ENCODE data around the gene MRPL22.

MRPL22 gene

DNA sequence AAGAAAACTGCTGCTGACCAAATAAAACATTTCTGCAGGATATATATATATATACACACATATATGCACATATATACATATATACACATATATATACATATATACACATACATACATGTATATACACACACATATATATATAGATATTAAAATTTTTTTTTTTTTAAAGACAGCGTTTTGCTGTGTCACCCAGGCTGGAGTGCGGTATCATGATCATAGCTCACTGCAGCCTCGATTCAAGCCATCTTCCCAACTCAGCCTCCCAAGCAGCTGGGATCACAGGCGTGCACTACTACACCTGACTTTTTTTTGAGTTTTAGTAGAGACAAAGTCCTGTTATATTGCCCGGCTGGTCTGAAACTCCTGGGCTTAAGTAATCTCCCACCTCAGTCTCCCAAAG, 2.7 kb downstream of the MRPL22 start:
- no peaks in the 10 kb centered on the region for H3K9me3 ChIP-seq (ENCODE audit: control insufficient read depth, insufficient read depth, low read depth, low read length)
- H3K4me3 ChIP-seq (ENCODE audit: low read depth, low read length), result no peak overlapping the region
- H3K27me3 ChIP-seq (ENCODE audit: control insufficient read depth, insufficient read depth, low read length), result no peaks in the 10 kb centered on the region
- no peak overlapping the region for H3K27ac ChIP-seq (ENCODE audit: low read depth, low read length)
- no peaks in the 10 kb centered on the region for H3K4me1 ChIP-seq (ENCODE audit: control insufficient read depth, insufficient read depth, low read length)
- no peak overlapping the region for H3K9ac ChIP-seq (ENCODE audit: low read length)
- H3K36me3 ChIP-seq (ENCODE audit: control insufficient read depth, insufficient read depth, low read length), result peaks cover 8% of the 10 kb centered on the region; the same call in 1 of the 2 replicates

- Histone ChIP-seq H3K9ac (ENCODE audit: low read length) (no peak overlapping the region), H3K4me1 (ENCODE audit: control insufficient read depth, insufficient read depth, low read length) (no peaks in the 10 kb centered on the region), H3K4me3 (ENCODE audit: low read depth, low read length) (no peak overlapping the region), H3K9me3 (ENCODE audit: control insufficient read depth, insufficient read depth, low read depth, low read length) (no peaks in the 10 kb centered on the region), H3K27me3 (ENCODE audit: control insufficient read depth, insufficient read depth, low read length) (no peaks in the 10 kb centered on the region), H3K36me3 (ENCODE audit: control insufficient read depth, insufficient read depth, low read length) (peaks cover 8% of the 10 kb centered on the region; the same call in 1 of the 2 replicates), H3K27ac (ENCODE audit: low read depth, low read length) (no peak overlapping the region)
These were observed 3.8 kb downstream of the MRPL22 start for GRCh38 chr5:154944716-154945115.

GRCh38 chr5:154945695-154946301, 4.9 kb downstream of the MRPL22 start:
- H3K36me3 ChIP-seq (ENCODE audit: control insufficient read depth, insufficient read depth, low read length), result peaks cover 8% of the 10 kb centered on the region; the same call in 1 of the 2 replicates
- H3K27me3 ChIP-seq (ENCODE audit: control insufficient read depth, insufficient read depth, low read length), result no peaks in the 10 kb centered on the region
- no peaks in the 10 kb centered on the region for H3K4me1 ChIP-seq (ENCODE audit: control insufficient read depth, insufficient read depth, low read length)
- H3K27ac ChIP-seq (ENCODE audit: low read depth, low read length), result no peak overlapping the region
- H3K9ac ChIP-seq (ENCODE audit: low read length), result no peak overlapping the region
- H3K4me3 ChIP-seq (ENCODE audit: low read depth, low read length), result no peak overlapping the region
- no peaks in the 10 kb centered on the region for H3K9me3 ChIP-seq (ENCODE audit: control insufficient read depth, insufficient read depth, low read depth, low read length)

DNA sequence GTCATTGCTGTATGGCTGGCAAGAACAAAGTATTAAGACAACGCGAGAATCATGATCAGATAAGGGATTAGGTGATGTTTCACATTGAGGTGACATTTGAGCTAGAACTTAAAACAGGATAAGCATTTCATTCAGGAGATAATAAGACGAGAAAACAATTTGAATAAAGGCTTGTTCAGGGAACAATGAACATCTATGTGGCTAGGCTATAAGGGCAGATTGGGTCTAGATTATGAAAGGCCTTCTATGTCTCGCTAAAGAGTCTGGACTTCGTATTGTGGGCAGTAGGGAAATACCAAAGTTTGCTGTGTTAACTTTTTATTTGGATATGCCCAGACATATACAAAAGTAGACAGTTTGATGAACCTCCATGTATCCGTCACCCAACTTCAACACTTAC, 6.9 kb downstream of the MRPL22 start:
- Histone ChIP-seq H3K9me3 (ENCODE audit: control insufficient read depth, insufficient read depth, low read depth, low read length) (no peaks in the 10 kb centered on the region), H3K9ac (ENCODE audit: low read length) (no peak overlapping the region), H3K27me3 (ENCODE audit: control insufficient read depth, insufficient read depth, low read length) (no peaks in the 10 kb centered on the region), H3K27ac (ENCODE audit: low read depth, low read length) (no peak overlapping the region), H3K4me1 (ENCODE audit: control insufficient read depth, insufficient read depth, low read length) (no peaks in the 10 kb centered on the region), H3K36me3 (ENCODE audit: control insufficient read depth, insufficient read depth, low read length) (peaks cover 8% of the 10 kb centered on the region; the same call in 1 of the 2 replicates), H3K4me3 (ENCODE audit: low read depth, low read length) (no peak overlapping the region)

- no peak overlapping the region for H3K27ac ChIP-seq (ENCODE audit: low read depth, low read length)
- H3K9me3 ChIP-seq (ENCODE audit: control insufficient read depth, insufficient read depth, low read depth, low read length), result no peaks in the 10 kb centered on the region
- H3K36me3 ChIP-seq (ENCODE audit: control insufficient read depth, insufficient read depth, low read length), result peaks cover 8% of the 10 kb centered on the region; the same call in 1 of the 2 replicates
- no peak overlapping the region for H3K4me3 ChIP-seq (ENCODE audit: low read depth, low read length)
- no peak overlapping the region for H3K9ac ChIP-seq (ENCODE audit: low read length)
- H3K4me1 ChIP-seq (ENCODE audit: control insufficient read depth, insufficient read depth, low read length), result no peaks in the 10 kb centered on the region
- no peaks in the 10 kb centered on the region for H3K27me3 ChIP-seq (ENCODE audit: control insufficient read depth, insufficient read depth, low read length)
These were observed 7.4 kb downstream of the MRPL22 start for GRCh38 chr5:154948313-154948712.

DNA sequence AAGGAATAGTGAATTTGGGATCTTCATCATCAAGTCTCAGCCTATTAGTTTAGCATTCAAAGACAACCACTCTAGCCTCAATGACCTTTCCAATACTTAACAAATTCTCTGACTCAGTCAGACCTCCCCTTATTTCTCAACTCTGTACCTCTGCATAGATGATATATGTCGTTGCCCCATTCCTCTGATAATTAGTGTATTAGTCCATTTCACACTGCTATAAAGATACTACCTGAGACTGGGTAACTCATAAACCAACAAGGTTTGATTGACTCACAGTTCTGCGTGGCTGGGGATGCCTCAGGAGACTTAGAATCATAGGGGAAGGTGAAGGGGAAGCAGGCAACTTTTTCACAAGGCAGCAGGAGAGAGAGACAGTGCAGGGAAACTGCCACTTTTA, 8.9 kb downstream of the MRPL22 start:
- H3K27me3 ChIP-seq (ENCODE audit: control insufficient read depth, insufficient read depth, low read length), result no peaks in the 10 kb centered on the region
- H3K9ac ChIP-seq (ENCODE audit: low read length), result no peak overlapping the region
- no peak overlapping the region for H3K27ac ChIP-seq (ENCODE audit: low read depth, low read length)
- H3K9me3 ChIP-seq (ENCODE audit: control insufficient read depth, insufficient read depth, low read depth, low read length), result no peaks in the 10 kb centered on the region
- H3K36me3 ChIP-seq (ENCODE audit: control insufficient read depth, insufficient read depth, low read length), result peaks cover 8% of the 10 kb centered on the region; the same call in 1 of the 2 replicates
- no peaks in the 10 kb centered on the region for H3K4me1 ChIP-seq (ENCODE audit: control insufficient read depth, insufficient read depth, low read length)
- H3K4me3 ChIP-seq (ENCODE audit: low read depth, low read length), result no peak overlapping the region

DNA sequence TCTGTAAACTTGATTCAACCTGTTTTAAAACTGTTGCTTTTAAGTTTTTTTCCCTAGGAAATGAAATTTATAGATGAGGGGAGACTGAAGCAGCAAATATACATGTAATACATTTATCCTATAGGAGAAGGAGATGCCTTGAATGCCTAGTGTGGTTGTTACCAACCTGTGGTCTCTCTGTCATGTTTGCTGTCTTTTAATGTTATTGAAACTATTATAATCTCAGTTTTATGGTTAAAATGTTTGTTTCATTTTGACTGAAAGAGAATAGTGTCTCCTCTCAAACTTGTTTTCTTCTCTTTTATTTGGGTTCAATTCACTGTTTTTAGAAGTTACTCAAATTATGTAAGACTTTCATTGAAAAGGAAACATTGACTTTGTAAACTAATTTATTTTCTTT, 15.8 kb downstream of the MRPL22 start:
- Histone ChIP-seq H3K4me3 (ENCODE audit: low read depth, low read length) (no peak overlapping the region), H3K9ac (ENCODE audit: low read length) (no peak overlapping the region), H3K4me1 (ENCODE audit: control insufficient read depth, insufficient read depth, low read length) (no peaks in the 10 kb centered on the region), H3K27ac (ENCODE audit: low read depth, low read length) (no peak overlapping the region), H3K27me3 (ENCODE audit: control insufficient read depth, insufficient read depth, low read length) (no peaks in the 10 kb centered on the region), H3K9me3 (ENCODE audit: control insufficient read depth, insufficient read depth, low read depth, low read length) (no peaks in the 10 kb centered on the region), H3K36me3 (ENCODE audit: control insufficient read depth, insufficient read depth, low read length) (peaks cover 36% of the 10 kb centered on the region)

DNA sequence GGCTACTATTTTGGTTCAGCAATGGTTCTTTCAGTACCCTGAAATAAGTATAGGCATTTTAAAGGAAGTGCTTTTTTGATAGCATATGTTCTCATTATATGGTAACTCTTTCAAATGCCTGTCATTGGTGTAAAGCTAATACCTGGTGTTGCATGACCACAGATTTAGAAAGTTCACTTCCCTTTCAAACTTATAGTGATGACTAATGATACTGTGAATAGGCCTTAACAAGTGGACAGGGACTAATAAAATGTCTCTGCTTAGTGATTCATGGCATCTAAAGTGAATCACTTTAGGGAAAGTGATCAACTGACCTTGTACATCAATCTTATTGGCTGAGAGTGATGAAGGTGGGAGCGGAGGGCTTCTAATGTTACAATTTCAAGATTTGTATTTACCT, 21.6 kb downstream of the MRPL22 start:
- Histone ChIP-seq H3K27me3 (ENCODE audit: control insufficient read depth, insufficient read depth, low read length) (no peaks in the 10 kb centered on the region), H3K9me3 (ENCODE audit: control insufficient read depth, insufficient read depth, low read depth, low read length) (no peaks in the 10 kb centered on the region), H3K9ac (ENCODE audit: low read length) (no peak overlapping the region), H3K4me3 (ENCODE audit: low read depth, low read length) (no peak overlapping the region), H3K27ac (ENCODE audit: low read depth, low read length) (no peak overlapping the region), H3K4me1 (ENCODE audit: control insufficient read depth, insufficient read depth, low read length) (no peaks in the 10 kb centered on the region), H3K36me3 (ENCODE audit: control insufficient read depth, insufficient read depth, low read length) (peaks cover 33% of the 10 kb centered on the region)

DNA sequence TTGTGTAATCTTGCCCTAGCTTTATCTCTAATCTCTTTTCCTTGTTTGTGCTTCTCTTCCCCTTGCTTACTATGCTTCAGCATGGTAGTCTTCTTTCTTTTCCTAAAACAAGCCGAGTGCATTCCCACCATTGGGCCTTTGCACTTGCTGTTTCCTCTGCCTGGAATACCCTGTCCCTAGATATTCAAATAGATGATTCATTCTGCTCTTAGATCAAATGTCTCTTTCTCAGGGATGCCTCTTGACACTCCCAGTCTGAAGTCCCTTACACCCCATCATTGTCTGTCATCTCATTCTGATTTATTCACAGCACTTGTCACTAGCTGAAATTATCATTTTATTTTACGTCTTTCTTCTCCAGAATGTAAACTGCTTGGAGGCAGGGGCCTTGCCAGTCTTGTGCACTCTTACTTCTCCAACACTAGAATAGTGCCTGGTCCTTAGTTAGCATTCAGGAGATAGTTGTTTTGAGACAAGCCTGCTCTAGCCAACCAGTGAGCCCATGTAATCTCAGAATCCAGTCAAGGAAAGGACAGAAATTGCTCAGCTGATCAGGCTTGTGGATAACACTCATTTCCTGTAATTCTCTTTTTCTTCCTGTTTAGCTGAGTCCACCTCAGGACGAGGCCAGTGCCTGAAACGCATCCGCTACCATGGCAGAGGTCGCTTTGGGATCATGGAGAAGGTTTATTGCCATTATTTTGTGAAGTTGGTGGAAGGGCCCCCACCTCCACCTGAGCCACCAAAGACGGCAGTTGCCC, 25.4 kb downstream of the MRPL22 start:
- H3K4me1 ChIP-seq (ENCODE audit: control insufficient read depth, insufficient read depth, low read length), result no peaks in the 10 kb centered on the region
- peaks cover 18% of the 10 kb centered on the region for H3K36me3 ChIP-seq (ENCODE audit: control insufficient read depth, insufficient read depth, low read length)
- no peak overlapping the region for H3K27ac ChIP-seq (ENCODE audit: low read depth, low read length)
- H3K9me3 ChIP-seq (ENCODE audit: control insufficient read depth, insufficient read depth, low read depth, low read length), result no peaks in the 10 kb centered on the region
- no peak overlapping the region for H3K4me3 ChIP-seq (ENCODE audit: low read depth, low read length)
- no peak overlapping the region for H3K9ac ChIP-seq (ENCODE audit: low read length)
- no peaks in the 10 kb centered on the region for H3K27me3 ChIP-seq (ENCODE audit: control insufficient read depth, insufficient read depth, low read length)

DNA sequence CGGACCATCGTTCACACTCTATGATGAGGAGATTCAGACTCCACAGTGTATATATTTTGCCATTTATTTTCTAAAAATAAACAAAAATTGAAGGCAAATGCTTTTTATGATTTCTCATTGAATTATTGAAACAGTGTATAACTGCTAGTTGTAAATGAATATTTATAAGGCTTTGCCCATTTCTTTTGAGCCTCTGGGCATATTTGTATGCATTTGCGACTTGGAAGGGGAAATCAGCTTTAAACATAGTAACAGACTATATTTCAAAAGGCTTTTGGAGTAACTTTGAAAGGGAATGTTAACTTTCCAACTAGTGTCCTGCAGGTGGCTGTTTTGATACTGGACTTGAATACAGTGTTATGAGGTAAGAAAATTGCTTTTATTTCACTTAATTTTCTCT, 26.0 kb downstream of the MRPL22 start:
- Histone ChIP-seq H3K27me3 (ENCODE audit: control insufficient read depth, insufficient read depth, low read length) (no peaks in the 10 kb centered on the region), H3K9ac (ENCODE audit: low read length) (no peak overlapping the region), H3K9me3 (ENCODE audit: control insufficient read depth, insufficient read depth, low read depth, low read length) (no peaks in the 10 kb centered on the region), H3K27ac (ENCODE audit: low read depth, low read length) (no peak overlapping the region), H3K4me1 (ENCODE audit: control insufficient read depth, insufficient read depth, low read length) (no peaks in the 10 kb centered on the region), H3K4me3 (ENCODE audit: low read depth, low read length) (no peak overlapping the region), H3K36me3 (ENCODE audit: control insufficient read depth, insufficient read depth, low read length) (peaks cover 13% of the 10 kb centered on the region)

GRCh38 chr5:154967421-154968024, 26.6 kb downstream of the MRPL22 start:
- H3K4me3 ChIP-seq (ENCODE audit: low read depth, low read length), result no peak overlapping the region
- H3K27ac ChIP-seq (ENCODE audit: low read depth, low read length), result no peak overlapping the region
- H3K9me3 ChIP-seq (ENCODE audit: control insufficient read depth, insufficient read depth, low read depth, low read length), result no peaks in the 10 kb centered on the region
- no peaks in the 10 kb centered on the region for H3K27me3 ChIP-seq (ENCODE audit: control insufficient read depth, insufficient read depth, low read length)
- no peaks in the 10 kb centered on the region for H3K4me1 ChIP-seq (ENCODE audit: control insufficient read depth, insufficient read depth, low read length)
- peaks cover 9% of the 10 kb centered on the region for H3K36me3 ChIP-seq (ENCODE audit: control insufficient read depth, insufficient read depth, low read length)
- H3K9ac ChIP-seq (ENCODE audit: low read length), result no peak overlapping the region

All from HUES6 (cell line).